ENCODE measurements around the gene PRDM11. TPM values are rescaled to one million over a fixed set of nuclear protein-coding genes. Genes with fewer than 3 reads are reported as not detected.

The PRDM11 gene
- total and polyA plus RNA-seq, 2 of the 4 experiments (the other 2 are of a cell fraction), result 2.2 to 2.7 TPM

DNA sequence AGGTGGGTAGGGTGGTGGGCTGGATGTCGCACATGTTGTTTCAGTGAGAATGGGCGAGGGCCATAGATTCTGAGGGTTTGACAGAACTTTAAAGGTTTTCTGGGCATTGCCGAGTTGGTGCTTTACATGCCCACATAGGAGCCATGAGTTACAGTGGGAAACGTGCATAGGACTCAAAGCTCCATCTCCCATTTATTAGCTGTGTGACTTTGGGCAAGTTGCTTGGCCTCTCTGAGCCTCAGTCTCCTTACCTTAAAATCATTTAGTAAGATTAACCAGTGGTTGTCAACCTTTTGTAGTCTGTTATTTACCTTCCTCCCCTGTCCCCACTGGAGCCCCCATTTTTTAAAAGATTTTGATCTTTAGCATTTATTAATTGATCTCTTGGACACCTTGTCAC, 72.3 kb downstream of the PRDM11 start:
- no peak overlapping the region for H2BK20ac ChIP-seq (ENCODE audit: low read depth, low read length)
- no peak overlapping the region for H3K4ac ChIP-seq (ENCODE audit: low read depth, low read length)
- H4K20me1 ChIP-seq (ENCODE audit: insufficient read depth, low read length), result no peaks in the 10 kb centered on the region
- no peak overlapping the region for H2BK5ac ChIP-seq (ENCODE audit: low read depth, low read length, poor library complexity, severe bottlenecking)
- DNase-seq, result no peak
- dilution Hi-C loops (cut with HindIII; ENCODE audit: low sequenced_read_pairs, unreplicated experiment) (no loop called here), intact Hi-C loops (cut with micrococcal nuclease) (no loop called here), in situ Hi-C loops (cut with MboI; ENCODE audit: low sequenced_read_pairs) (no loop called here)
- H4K91ac ChIP-seq (ENCODE audit: insufficient read depth, low read depth, low read length), result no peak overlapping the region
- no peaks in the 10 kb centered on the region for H3K27me3 ChIP-seq (ENCODE audit: control insufficient read depth, insufficient read depth, low read length)
- no peak overlapping the region for H3K23ac ChIP-seq (ENCODE audit: low read depth, low read length)
- no peak overlapping the region for H3K9ac ChIP-seq (ENCODE audit: low read depth, low read length)
- ChIA-PET POLR2A (ENCODE audit: unreplicated experiment) (no interaction called here), CTCF (no interaction called here)
- no peak overlapping the region for H3K56ac ChIP-seq (ENCODE audit: extremely low read depth, insufficient read depth, low read length)
- H4K5ac ChIP-seq (ENCODE audit: low read depth, low read length), result no peak overlapping the region
- no peaks in the 10 kb centered on the region for H3K9me3 ChIP-seq (ENCODE audit: control insufficient read depth, insufficient read depth, low read length)
- H3K27ac ChIP-seq (ENCODE audit: insufficient read depth, low read length), result no peak overlapping the region
- H4K8ac ChIP-seq (ENCODE audit: low read depth in 2 of 2, low read length in 2 of 2), result no peak overlapping the region
- H2AK9ac ChIP-seq (replicated peaks; ENCODE audit: low read depth, low read length, poor library complexity), result no peak overlapping the region
- no peaks in the 10 kb centered on the region for H3K4me1 ChIP-seq (ENCODE audit: control insufficient read depth, insufficient read depth, low read length)
- H2AFZ ChIP-seq (replicated peaks; ENCODE audit: low read length, poor library complexity), result no peak overlapping the region
- no peak overlapping the region for H3K18ac ChIP-seq (ENCODE audit: low read depth, low read length)
- no peak overlapping the region for H3K4me2 ChIP-seq (ENCODE audit: low read depth, low read length)
- H2AK5ac ChIP-seq (ENCODE audit: low read depth, low read length), result no peak overlapping the region
- no peaks in the 10 kb centered on the region for H3K9me1 ChIP-seq (ENCODE audit: insufficient read depth, low read length)
- no peak overlapping the region for H3K14ac ChIP-seq (replicated peaks; ENCODE audit: low read depth, low read length)
- H3K4me3 ChIP-seq (ENCODE audit: insufficient read depth, low read depth, low read length), result no peak overlapping the region
- no peak overlapping the region for H2BK120ac ChIP-seq (ENCODE audit: low read depth, low read length)
- no peaks in the 10 kb centered on the region for H3K36me3 ChIP-seq (ENCODE audit: control insufficient read depth, insufficient read depth, low read length)
- TF ChIP-seq CEBPB (IDR thresholded peaks at IDR 0.05; ENCODE audit: low read depth, low read length) (no peak), MAFK (IDR thresholded peaks at IDR 0.05; ENCODE audit: low read depth, low read length) (no peak), SMC3 (IDR thresholded peaks at IDR 0.05; ENCODE audit: low read depth, low read length) (no peak)
- TF ChIP-seq, protein P1, sequence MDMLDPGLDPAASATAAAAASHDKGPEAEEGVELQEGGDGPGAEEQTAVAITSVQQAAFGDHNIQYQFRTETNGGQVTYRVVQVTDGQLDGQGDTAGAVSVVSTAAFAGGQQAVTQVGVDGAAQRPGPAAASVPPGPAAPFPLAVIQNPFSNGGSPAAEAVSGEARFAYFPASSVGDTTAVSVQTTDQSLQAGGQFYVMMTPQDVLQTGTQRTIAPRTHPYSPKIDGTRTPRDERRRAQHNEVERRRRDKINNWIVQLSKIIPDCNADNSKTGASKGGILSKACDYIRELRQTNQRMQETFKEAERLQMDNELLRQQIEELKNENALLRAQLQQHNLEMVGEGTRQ (IDR thresholded peaks at IDR 0.05; ENCODE audit: low read depth, low read length), result no peak
- no CpG with 5 or more reads among the region's 4 CpGs for WGBS, 2 experiments (ENCODE audit: extremely low coverage in 2 of 2, insufficient read length in 1 of 2)
- no peak overlapping the region for H2BK15ac ChIP-seq (ENCODE audit: low read depth, low read length)
- H3K79me1 ChIP-seq (ENCODE audit: low read depth in 1 of 2, low read length in 2 of 2), result no peaks in the 10 kb centered on the region
- no peak for ATAC-seq (ENCODE audit: low read depth)
- BruUV-seq (replicated peaks), result no TSS peak
